SK-N-MC (cell line): ENCODE measurements around the gene AHI1.
A peak's percentile ranks its signal among the peaks of the same experiment; 100 is the strongest.
"Not testable (repeated sequence)": the region's sequence is repeated elsewhere in the genome, so short reads cannot be mapped to it uniquely, and the experiment has no call there.

Experiments
- DNase-seq: peaks from one replicate; pipeline ENCODE4 v3.0.0-alpha.2; 2011; ENCODE audit warnings: low read depth, low spot score
- H3K27ac ChIP-seq: fragments of 200-600 bp; sonication (generic); 2 replicates; pipeline ENCODE4 v1.5.1; 2016; ENCODE audit warnings: mixed run types
- H3K36me3 ChIP-seq: fragments of 200-600 bp; sonication (generic); 2 replicates; pipeline ENCODE4 v1.6.1; 2017; ENCODE audit warnings: antibody characterized with exemption, low read length, mixed read lengths; ENCODE audit not compliant: insufficient read depth
- H3K4me3 ChIP-seq: fragments of 200-600 bp; sonication (generic); 2 replicates; pipeline ENCODE4 v1.5.1; 2016
- H3K9ac ChIP-seq: fragments of 200-600 bp; sonication (generic); 2 replicates; pipeline ENCODE4 v1.8.0; 2017; ENCODE audit warnings: mixed run types, mixed read lengths; ENCODE audit not compliant: insufficient read length
- H3K9me3 ChIP-seq: fragments of 200-600 bp; sonication (generic); 2 replicates; pipeline ENCODE4 v1.6.1; 2017; ENCODE audit warnings: low read depth, mild to moderate bottlenecking, antibody characterized with exemption, low read length, moderate library complexity, mixed read lengths
- EZH2 ChIP-seq: fragments of 200-600 bp; sonication (generic); IDR thresholded peaks from one replicate; pipeline ENCODE4 v1.6.1; 2017; ENCODE audit warnings: antibody characterized with exemption
- FOXP2 ChIP-seq: optimal IDR thresholded peaks from 2 replicates; pipeline ENCODE3; 2011; ENCODE audit warnings: mild to moderate bottlenecking, moderate library complexity; ENCODE audit not compliant: insufficient read depth; ENCODE audit errors: extremely low read length, control extremely low read depth
- POLR2AphosphoS5 ChIP-seq: IDR thresholded peaks from 2 replicates; pipeline ENCODE4 v1.6.1; 2012; ENCODE audit warnings: mild to moderate bottlenecking, low read depth, low read length, borderline replicate concordance

The AHI1 gene

DNA sequence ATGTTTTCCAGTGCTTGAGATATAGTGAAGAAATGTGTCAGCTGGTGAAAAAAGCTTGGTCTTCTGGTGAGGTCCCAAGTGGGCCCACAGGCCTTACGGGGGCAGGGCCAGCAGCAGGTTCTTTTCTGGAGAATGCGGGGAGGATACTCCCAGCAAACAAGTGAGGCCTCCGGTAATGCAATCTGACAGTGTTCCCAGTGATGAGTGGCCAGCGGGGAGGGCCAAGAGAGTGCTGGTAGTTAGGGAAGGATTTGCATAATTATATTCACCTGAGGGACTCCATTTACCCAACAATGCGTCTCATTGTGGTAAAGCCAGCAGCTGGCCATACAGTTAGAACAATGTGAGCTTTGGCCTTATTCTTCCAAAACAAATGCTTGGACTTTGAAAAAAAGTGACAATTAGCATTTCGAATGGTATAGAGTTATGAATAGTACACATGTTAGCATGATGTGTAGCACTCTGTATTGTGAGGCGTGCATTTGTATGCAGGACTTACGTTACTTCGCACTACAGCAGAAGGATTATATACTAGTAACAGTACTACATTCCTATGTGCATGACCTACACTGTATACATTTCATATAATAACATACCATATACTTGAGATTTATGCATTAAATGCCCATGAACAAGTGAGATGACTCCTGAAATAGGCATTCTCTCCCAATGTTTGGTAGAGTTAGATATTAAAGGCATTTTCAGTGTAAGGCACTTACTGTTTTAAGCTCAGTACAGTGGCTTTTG is 246.6 kb downstream of the AHI1 start:
- no peak for TF ChIP-seq EZH2
- TF ChIP-seq POLR2AphosphoS5, result no peak
- no peak for TF ChIP-seq FOXP2
- H3K9me3 ChIP-seq, result no peaks in the 10 kb centered on the region
- no peak overlapping the region for H3K9ac ChIP-seq
- peak overlapping the region; percentile 68 for H3K27ac ChIP-seq
- no peak for DNase-seq
- no peaks in the 10 kb centered on the region for H3K36me3 ChIP-seq
- H3K4me3 ChIP-seq, result no peak overlapping the region

DNA sequence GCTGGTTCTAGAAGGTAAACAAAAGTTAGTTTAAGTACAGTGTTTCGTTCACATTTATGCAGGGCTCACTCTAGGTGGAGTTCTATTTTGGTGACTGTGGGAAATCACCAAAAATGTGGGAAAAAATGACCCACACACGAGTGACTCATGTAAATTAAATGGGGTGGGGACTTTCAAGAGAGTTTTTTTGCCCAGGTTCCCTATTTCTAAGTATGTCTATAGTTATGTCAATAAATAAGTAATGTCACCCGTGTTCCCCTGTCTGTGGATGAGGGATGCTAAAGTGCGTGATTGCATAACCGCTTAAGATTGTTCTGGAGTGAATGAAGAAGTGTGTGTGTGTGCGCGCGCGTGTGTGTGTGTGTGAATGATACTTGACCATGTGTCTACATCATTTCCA is 247.3 kb downstream of the AHI1 start:
- Histone ChIP-seq H3K9me3 (no peaks in the 10 kb centered on the region), H3K4me3 (no peak overlapping the region), H3K9ac (no peak overlapping the region), H3K27ac (no peak overlapping the region), H3K36me3 (no peaks in the 10 kb centered on the region)
- no peak for DNase-seq
- TF ChIP-seq EZH2, result no peak
- no peak for TF ChIP-seq POLR2AphosphoS5
- TF ChIP-seq FOXP2, result no peak

DNA sequence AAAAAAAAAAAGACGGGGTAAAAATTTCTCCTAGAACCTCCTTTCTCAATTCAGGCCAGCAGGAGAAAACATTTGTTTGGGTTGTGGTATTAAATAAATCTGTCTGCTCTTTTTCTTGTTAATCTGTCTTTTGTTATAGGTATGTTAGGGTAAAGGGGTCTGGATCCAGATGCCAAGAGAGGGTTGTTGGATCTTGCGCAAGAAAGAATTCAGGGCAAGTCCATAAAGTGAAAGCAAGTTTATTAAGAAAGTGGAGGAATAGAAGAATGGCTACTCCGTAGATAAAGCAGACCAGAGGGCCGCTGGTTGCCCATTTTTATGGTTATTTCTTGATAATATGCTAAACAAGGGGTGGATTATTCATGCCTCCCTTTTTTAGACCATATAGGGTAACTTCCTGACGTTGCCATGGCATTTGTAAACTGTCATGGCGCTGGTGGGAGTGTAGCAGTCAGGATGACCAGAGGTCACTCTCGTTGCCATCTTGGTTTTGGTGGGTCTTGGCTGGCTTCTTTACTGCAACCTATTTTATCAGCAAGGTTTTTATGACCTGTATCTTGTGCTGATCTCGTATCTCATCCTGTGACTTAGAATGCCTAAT is 251.0 kb downstream of the AHI1 start:
- not testable (repeated sequence) for H3K27ac ChIP-seq, H3K9me3 ChIP-seq

DNA sequence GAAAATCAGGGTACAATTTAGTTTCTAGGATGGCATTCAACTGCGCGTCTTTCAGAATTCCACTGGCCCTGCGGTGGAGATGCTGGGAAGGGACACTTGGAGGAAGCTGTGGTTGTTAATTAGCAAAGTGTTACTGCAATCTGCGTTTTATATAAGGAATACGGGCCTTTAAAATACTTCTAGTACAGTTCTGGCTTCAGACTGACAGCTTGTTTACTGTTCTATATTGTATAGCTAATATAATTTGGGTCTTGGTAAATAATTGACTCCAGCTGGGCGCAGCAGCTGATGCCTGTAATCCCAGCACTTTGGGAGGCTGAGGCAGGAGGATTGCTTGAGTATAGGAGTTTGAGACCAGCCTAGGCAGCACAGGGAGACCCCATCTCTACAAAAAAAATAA is 252.7 kb downstream of the AHI1 start:
- H3K9me3 ChIP-seq, result no peaks in the 10 kb centered on the region
- no peak for DNase-seq
- no peak for TF ChIP-seq EZH2
- TF ChIP-seq FOXP2, result no peak
- TF ChIP-seq POLR2AphosphoS5, result no peak
- peak overlapping the region; percentile 5 for H3K9ac ChIP-seq
- peak overlapping the region; percentile 51; the same call in 1 of the 2 replicates for H3K27ac ChIP-seq
- no peak overlapping the region for H3K4me3 ChIP-seq
- no peaks in the 10 kb centered on the region for H3K36me3 ChIP-seq

More for the DNA sequence above, 251.0 kb downstream of the AHI1 start:
- not testable (repeated sequence) for H3K36me3 ChIP-seq, H3K4me3 ChIP-seq, H3K9ac ChIP-seq, DNase-seq

DNA sequence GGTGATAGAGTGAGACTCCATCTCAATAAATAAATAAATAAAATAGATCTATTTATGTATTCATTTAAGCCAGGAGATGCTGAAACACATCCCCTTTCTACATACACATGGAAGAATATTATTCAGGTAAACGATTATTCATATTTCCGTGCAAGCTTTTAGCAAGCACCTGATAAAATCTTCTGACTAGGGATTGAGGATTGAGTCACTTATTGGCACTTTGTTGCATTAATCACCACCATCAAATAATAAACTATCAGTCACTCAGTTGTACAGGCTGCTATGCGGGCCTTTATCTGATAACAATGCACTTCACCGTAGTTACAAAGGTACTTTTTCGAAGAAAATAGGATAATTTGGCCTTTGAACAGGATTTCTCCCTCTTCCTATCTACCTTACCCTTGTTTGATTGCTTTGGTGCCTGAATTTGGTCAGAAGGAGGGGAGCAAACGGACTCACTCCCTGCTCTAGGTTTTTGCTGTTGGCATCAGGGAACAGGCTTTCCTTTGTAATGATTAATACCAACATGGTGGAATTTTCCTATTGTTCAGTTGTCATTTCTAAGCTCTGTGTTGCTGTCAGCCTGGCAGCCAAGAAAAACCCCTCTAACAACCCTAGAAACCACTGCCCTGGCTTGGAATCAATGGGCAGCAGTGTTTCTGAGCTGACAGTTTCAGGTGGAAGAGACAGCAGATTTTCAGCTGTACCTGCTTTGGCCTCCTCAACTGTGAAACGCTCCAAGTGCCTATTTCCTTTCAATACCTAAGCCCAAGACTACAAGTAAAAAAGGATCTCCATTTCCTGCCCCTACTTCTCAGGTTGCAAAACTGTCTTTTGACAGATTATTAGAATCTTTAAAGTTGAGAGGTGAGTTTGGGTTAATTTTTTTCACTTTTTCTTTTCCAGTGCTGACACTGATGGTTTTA is 253.4 kb downstream of the AHI1 start:
- H3K9ac ChIP-seq, result peak overlapping the region; percentile 5
- H3K36me3 ChIP-seq, result no peaks in the 10 kb centered on the region
- peak overlapping the region; percentile 51 for H3K27ac ChIP-seq
- no peaks in the 10 kb centered on the region for H3K9me3 ChIP-seq
- no peak for TF ChIP-seq FOXP2
- no peak for TF ChIP-seq POLR2AphosphoS5
- H3K4me3 ChIP-seq, result no peak overlapping the region
- DNase-seq, result no peak

DNA sequence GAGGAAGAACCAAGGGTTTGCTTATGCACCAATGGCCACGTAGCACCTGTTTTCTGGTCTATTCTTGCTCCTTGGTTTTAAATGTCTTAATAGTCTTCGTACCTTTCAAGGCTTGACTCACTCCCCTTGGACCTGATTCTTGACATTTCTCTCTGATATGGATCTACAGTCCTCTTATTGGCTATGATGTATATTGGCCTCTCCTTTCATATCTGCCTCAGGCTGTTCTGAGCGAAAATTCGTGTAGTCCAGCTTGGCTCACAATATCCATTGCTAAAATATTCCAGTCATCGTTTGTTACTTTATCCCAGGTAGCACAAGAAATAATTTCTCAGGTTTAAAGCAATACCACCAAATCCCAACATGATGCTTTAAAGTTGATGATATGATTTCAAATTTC is 256.8 kb downstream of the AHI1 start:
- H3K4me3 ChIP-seq, result no peak overlapping the region
- no peak for TF ChIP-seq EZH2
- TF ChIP-seq FOXP2, result no peak
- no peak for TF ChIP-seq POLR2AphosphoS5
- H3K36me3 ChIP-seq, result no peaks in the 10 kb centered on the region
- H3K9me3 ChIP-seq, result no peaks in the 10 kb centered on the region
- no peak overlapping the region for H3K27ac ChIP-seq
- H3K9ac ChIP-seq, result no peak overlapping the region
- no peak for DNase-seq

DNA sequence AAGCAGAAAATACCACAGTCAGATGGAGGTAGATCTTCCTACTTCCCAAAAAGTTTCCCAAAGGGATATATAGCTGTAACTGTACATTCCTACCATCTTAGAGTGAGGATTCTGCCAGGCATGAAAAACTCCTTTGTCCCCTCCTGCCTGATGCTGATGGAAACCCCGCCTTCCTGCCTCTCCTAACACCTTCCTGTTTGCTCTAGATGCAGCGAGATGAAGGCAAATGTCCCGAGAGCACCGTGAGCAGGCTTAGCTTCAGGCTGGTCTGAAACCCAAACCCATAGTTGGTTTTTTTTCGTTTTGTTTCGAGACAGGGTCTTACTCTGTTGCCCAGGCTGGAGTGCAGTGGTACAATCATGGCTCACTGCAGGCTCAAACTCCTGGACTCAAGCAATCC is 260.8 kb downstream of the AHI1 start:
- no peak overlapping the region for H3K27ac ChIP-seq
- TF ChIP-seq EZH2 (no peak), POLR2AphosphoS5 (no peak), FOXP2 (no peak)
- DNase-seq, result no peak
- no peak overlapping the region for H3K4me3 ChIP-seq
- no peaks in the 10 kb centered on the region for H3K36me3 ChIP-seq
- no peaks in the 10 kb centered on the region for H3K9me3 ChIP-seq
- no peak overlapping the region for H3K9ac ChIP-seq

DNA sequence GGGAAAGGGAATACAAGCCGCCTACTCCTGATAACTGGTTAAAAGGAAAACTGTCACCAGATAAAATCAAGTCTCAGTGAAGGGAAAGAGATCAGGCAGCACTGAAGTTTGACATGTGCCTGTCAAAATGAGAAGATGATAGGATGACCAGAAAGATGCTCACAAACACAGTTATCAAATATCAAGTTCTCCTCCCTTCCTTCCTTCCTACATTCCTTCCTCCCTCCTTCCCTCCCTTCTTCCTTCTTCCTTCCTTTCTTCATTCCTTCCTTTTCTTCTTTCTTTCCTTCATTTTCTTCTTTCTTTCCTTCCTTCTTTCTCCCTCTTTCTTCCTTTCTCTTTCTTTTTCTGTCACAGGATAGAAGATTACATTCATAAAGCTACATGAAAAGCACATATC is 261.2 kb downstream of the AHI1 start:
- H3K4me3 ChIP-seq, result no peak overlapping the region
- H3K9ac ChIP-seq, result peak overlapping the region; percentile 4
- TF ChIP-seq EZH2, result no peak
- TF ChIP-seq FOXP2, result no peak
- no peak for TF ChIP-seq POLR2AphosphoS5
- H3K36me3 ChIP-seq, result no peaks in the 10 kb centered on the region
- no peak overlapping the region for H3K27ac ChIP-seq
- no peaks in the 10 kb centered on the region for H3K9me3 ChIP-seq
- DNase-seq, result no peak
